HEK293 (cell line): ENCODE data around the gene ERRFI1.

Experiments
- CTCF ChIA-PET: fragments of 350-600 bp; formaldehyde crosslinking; extraction: SDS; loops from one replicate; lab custom pipeline; 2021; ENCODE audit warnings: antibody characterized with exemption; lab: Yijun Ruan, JAX
- POLR2A ChIA-PET: fragments of 300-600 bp; formaldehyde crosslinking; extraction: SDS; loops from one replicate; lab custom pipeline; 2020; ENCODE audit warnings: antibody characterized with exemption, inconsistent platforms; lab: Yijun Ruan, JAX
- H3K27ac ChIP-seq: fragments of 200-500 bp; sonication (Bioruptor generic); 2 replicates; pipeline ENCODE4 v1.5.1; 2014; ENCODE audit warnings: low read depth, low read length, control low read depth, inconsistent platforms; ENCODE audit errors: extremely low read depth
- H3K36me3 ChIP-seq, 2 experiments: fragments of 200-500 bp in 1 of 2; sonication (Bioruptor generic) in 1 of 2; 1 replicate in 1 of 2; 2 replicates in 1 of 2; pipeline ENCODE4 v1.5.1; 2014 to 2017; ENCODE audit warnings: inconsistent platforms in 2 of 2, low read length in 2 of 2; ENCODE audit not compliant: control insufficient read depth in 2 of 2, insufficient read depth in 1 of 2
- H3K4me1 ChIP-seq: fragments of 200-500 bp; sonication (Bioruptor generic); 2 replicates; pipeline ENCODE4 v1.5.1; 2014; ENCODE audit warnings: mild to moderate bottlenecking, low read length, inconsistent platforms; ENCODE audit not compliant: control insufficient read depth, insufficient read depth
- H3K4me3 ChIP-seq: 2 replicates; pipeline ENCODE4 v1.5.1; 2011; ENCODE audit warnings: low read depth, mild to moderate bottlenecking, control low read depth, low read length, moderate library complexity
- H3K9me3 ChIP-seq: fragments of 200-500 bp; sonication (Bioruptor generic); 2 replicates; pipeline ENCODE4 v1.5.1; 2014; ENCODE audit warnings: low read depth, low read length, inconsistent platforms; ENCODE audit not compliant: control insufficient read depth, insufficient read depth
- CTCF ChIP-seq: fragments of 450-650 bp; formaldehyde crosslinking; IDR thresholded peaks from 2 replicates; pipeline ENCODE4 v1.5.1; 2016; ENCODE audit warnings: missing biosample characterization, missing genetic modification characterization
- GLIS1 ChIP-seq: fragments of 450-650 bp; formaldehyde crosslinking; IDR thresholded peaks from 2 replicates; pipeline ENCODE4 v1.5.1; 2016; ENCODE audit warnings: missing biosample characterization, missing genetic modification characterization
- HIC1 ChIP-seq: fragments of 450-650 bp; formaldehyde crosslinking; IDR thresholded peaks from 2 replicates; pipeline ENCODE4 v1.5.1; 2016; ENCODE audit warnings: missing biosample characterization, missing genetic modification characterization
- KLF17 ChIP-seq: fragments of 450-650 bp; formaldehyde crosslinking; IDR thresholded peaks from 2 replicates; pipeline ENCODE4 v1.5.1; 2016; ENCODE audit warnings: missing biosample characterization, missing genetic modification characterization
- PRDM6 ChIP-seq: fragments of 450-650 bp; formaldehyde crosslinking; IDR thresholded peaks from 2 replicates; pipeline ENCODE4 v1.5.1; 2017; ENCODE audit warnings: missing biosample characterization, missing genetic modification characterization
- ZBTB48 ChIP-seq: fragments of 450-650 bp; formaldehyde crosslinking; IDR thresholded peaks from 2 replicates; pipeline ENCODE4 v1.5.1; 2016; ENCODE audit warnings: missing biosample characterization, missing genetic modification characterization
- ZNF133 ChIP-seq: fragments of 450-650 bp; formaldehyde crosslinking; IDR thresholded peaks from 2 replicates; pipeline ENCODE4 v1.5.1; 2016; ENCODE audit warnings: missing biosample characterization, missing genetic modification characterization
- ZNF19 ChIP-seq: fragments of 450-650 bp; formaldehyde crosslinking; IDR thresholded peaks from 2 replicates; pipeline ENCODE4; 2016; ENCODE audit warnings: missing biosample characterization, missing genetic modification characterization, low read depth
- ZNF416 ChIP-seq: fragments of 450-650 bp; formaldehyde crosslinking; IDR thresholded peaks from 2 replicates; pipeline ENCODE4 v1.5.1; 2016; ENCODE audit warnings: missing biosample characterization, missing genetic modification characterization
- ZNF549 ChIP-seq: fragments of 450-650 bp; IDR thresholded peaks from 2 replicates; pipeline ENCODE4 v1.5.1; 2018; ENCODE audit warnings: missing biosample characterization, missing genetic modification characterization, mild to moderate bottlenecking, inconsistent platforms, moderate library complexity
- ZNF664 ChIP-seq: fragments of 450-650 bp; formaldehyde crosslinking; IDR thresholded peaks from 2 replicates; pipeline ENCODE4 v1.5.1; 2016; ENCODE audit warnings: missing biosample characterization, missing genetic modification characterization
- ZNF677 ChIP-seq: fragments of 450-650 bp; IDR thresholded peaks from 2 replicates; pipeline ENCODE4 v1.5.0; 2018; ENCODE audit warnings: missing biosample characterization, mild to moderate bottlenecking, missing genetic modification characterization, moderate library complexity
- ZNF76 ChIP-seq: fragments of 450-650 bp; formaldehyde crosslinking; IDR thresholded peaks from 2 replicates; pipeline ENCODE4; 2016; ENCODE audit warnings: low read depth, missing biosample characterization, missing genetic modification characterization, borderline replicate concordance
- ZSCAN18 ChIP-seq: fragments of 450-650 bp; formaldehyde crosslinking; IDR thresholded peaks from 2 replicates; pipeline ENCODE4 v1.5.1; 2016; ENCODE audit warnings: missing biosample characterization, missing genetic modification characterization

ERRFI1 gene

GRCh38 chr1:8016895-8017241 is 9.2 kb downstream of the ERRFI1 start:
- peaks cover 50% of the 10 kb centered on the region for H3K4me1 ChIP-seq
- H3K36me3 ChIP-seq = peaks cover 0 to 30% of the 10 kb centered on the region in 2 experiments; a peak in 1 of 3 replicates
- TF ChIP-seq ZNF664 (tag by site-specific recombination) (peak; percentile 77; the same call in 1 of the 2 replicates), ZNF416 (tag by site-specific recombination) (no peak)
- H3K4me3 ChIP-seq = no peak overlapping the region
- no peaks in the 10 kb centered on the region for H3K9me3 ChIP-seq
- ChIA-PET POLR2A (interaction anchor here (0.7 to 2.0 kb wide), 3 partner anchors 10 to 297 kb away, joined by 3 to 14 read pairs (median 4); partner anchors contain the start of gene ERRFI1), CTCF (interaction anchor here (0.6 to 10.6 kb wide), 13 partner anchors 11 to 893 kb away, joined by 3 to 169 read pairs (median 7); partner anchors contain the start of gene ERRFI1)
- no peak overlapping the region; the same call in 1 of the 2 replicates for H3K27ac ChIP-seq

- Histone ChIP-seq H3K9me3 (no peaks in the 10 kb centered on the region), H3K36me3 (peaks cover 0 to 32% of the 10 kb centered on the region in 2 experiments; a peak in 2 of 3 replicates), H3K4me1 (peaks cover 50% of the 10 kb centered on the region), H3K27ac (no peak overlapping the region), H3K4me3 (no peak overlapping the region)
- TF ChIP-seq ZBTB48 (tag by site-specific recombination) = peak; percentile 69
- no peak for TF ChIP-seq ZNF549 (tag by site-specific recombination)
- TF ChIP-seq ZNF133 (tag by site-specific recombination) = no peak
- 0 out of 2 replicates have a peak, but pooled peaks have one; percentile 10 for TF ChIP-seq CTCF
- no peak for TF ChIP-seq ZSCAN18 (tag by site-specific recombination)
- ChIA-PET CTCF (interaction anchor here (0.6 to 10.6 kb wide), 26 partner anchors 8 to 893 kb away, joined by 3 to 169 read pairs (median 4); partner anchors contain the start of gene ERRFI1), POLR2A (interaction anchor here (0.6 to 2.0 kb wide), 5 partner anchors 11 to 862 kb away, joined by 3 to 14 read pairs (median 3); partner anchors contain the start of genes ENO1, ERRFI1 and PARK7)
These were observed 9.8 kb downstream of the ERRFI1 start for GRCh38 chr1:8016210-8016894.

- H3K36me3 ChIP-seq = peaks cover 0 to 38% of the 10 kb centered on the region in 2 experiments; a peak in 2 of 3 replicates
- H3K4me3 ChIP-seq = no peak overlapping the region
- peaks cover 48% of the 10 kb centered on the region for H3K4me1 ChIP-seq
- H3K9me3 ChIP-seq = no peaks in the 10 kb centered on the region
- TF ChIP-seq ZNF677 (no peak), GLIS1 (peak; percentile 76), ZNF76 (tag by site-specific recombination) (no peak), PRDM6 (tag by site-specific recombination) (peak; percentile 49), KLF17 (tag by site-specific recombination) (no peak), ZNF19 (tag by site-specific recombination) (no peak), HIC1 (tag by site-specific recombination) (no peak)
- H3K27ac ChIP-seq = no peak overlapping the region
- ChIA-PET CTCF (interaction anchor here (0.6 to 10.6 kb wide), 34 partner anchors 9 to 833 kb away, joined by 3 to 169 read pairs (median 5); partner anchors contain the start of gene ERRFI1), POLR2A (interaction anchor here (0.8 to 1.4 kb wide), 3 partner anchors 15 to 863 kb away, joined by 3 read pairs; partner anchors contain the start of genes ENO1 and PARK7)
These were observed 10.3 kb downstream of the ERRFI1 start for GRCh38 chr1:8015809-8016165.
